HG03095 (cell line): ENCODE measurements around the gene PPP4C.
"Not testable (repeated sequence)": the region's sequence is repeated elsewhere in the genome, so short reads cannot be mapped to it uniquely, and the experiment has no call there.

Experiments
- ATAC-seq: cut with Tn5 transposase; IDR thresholded peaks from one replicate; pipeline ENCODE4 v1.9.1; 2021; ENCODE audit warnings: moderate library complexity; ENCODE audit not compliant: unreplicated experiment

The PPP4C gene

GRCh38 chr16:30095166-30096078, 19.6 kb downstream of the PPP4C start:
- ATAC-seq = no peak

GRCh38 chr16:30096105-30096861, 20.5 kb downstream of the PPP4C start, which contains the start of gene YPEL3:
Gene YPEL3 (minus strand): TSS chr16:30096213. CDS start chr16:30095482, 731 bp downstream.
- ATAC-seq = no peak

DNA sequence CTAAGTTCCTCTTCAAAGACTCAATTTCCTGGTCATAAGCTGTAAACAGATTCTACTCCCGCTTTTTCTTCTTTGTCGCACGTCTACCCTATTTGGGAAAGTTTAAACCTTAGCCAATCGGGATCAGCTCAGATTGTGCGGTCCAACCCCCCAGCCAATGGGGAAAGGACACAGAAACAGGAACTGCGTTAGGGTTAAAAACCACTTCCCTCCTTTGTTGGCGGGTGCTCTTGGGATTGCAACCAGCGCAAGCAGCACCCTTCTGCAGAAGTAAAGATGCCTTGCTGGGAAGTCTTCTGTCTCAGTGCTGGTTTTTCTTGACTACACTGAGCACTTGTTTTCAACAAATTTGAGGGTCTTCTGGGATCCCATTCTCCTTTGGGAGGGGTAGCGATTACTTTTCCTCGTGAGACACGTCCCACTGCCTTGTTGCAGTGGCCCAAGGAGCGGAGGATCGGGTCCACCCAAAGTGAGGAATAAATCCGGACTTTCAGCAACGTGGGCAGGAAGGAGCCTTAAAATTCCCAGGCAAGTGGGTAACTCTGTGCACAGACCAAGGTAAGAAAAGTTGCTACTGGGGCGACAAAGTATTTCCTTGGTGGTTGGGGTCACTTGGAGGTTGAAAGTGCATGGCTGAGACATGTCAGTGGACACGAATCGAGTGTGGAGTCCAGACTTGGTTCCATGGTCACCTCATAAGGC, 21.2 kb downstream of the PPP4C start:
- ATAC-seq = no peak

DNA sequence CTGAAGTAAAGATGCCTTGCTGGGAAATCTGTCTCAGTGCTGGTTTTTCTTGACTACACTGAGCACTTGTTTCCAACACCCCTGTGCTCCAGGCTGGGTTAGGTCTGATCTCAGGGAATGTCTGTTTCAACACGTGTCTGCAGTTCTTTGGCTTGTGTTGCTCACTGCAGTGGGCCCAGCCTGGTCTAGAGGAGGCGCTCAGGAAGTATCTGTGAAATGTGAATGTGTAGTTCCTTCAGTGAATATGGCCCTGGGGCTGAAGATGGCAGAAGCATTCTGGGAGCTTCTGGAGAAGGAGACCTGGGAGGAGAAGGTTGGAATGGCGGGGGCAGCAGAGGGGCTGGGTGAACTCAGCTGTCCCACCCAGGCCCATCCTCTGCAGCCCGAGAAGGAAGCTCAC, 28.3 kb downstream of the PPP4C start:
- no peak for ATAC-seq

GRCh38 chr16:30104492-30104891, 28.7 kb downstream of the PPP4C start:
- ATAC-seq = no peak

- ATAC-seq = no peak
Measured at GRCh38 chr16:30108059-30108850, 32.5 kb downstream of the PPP4C start.

DNA sequence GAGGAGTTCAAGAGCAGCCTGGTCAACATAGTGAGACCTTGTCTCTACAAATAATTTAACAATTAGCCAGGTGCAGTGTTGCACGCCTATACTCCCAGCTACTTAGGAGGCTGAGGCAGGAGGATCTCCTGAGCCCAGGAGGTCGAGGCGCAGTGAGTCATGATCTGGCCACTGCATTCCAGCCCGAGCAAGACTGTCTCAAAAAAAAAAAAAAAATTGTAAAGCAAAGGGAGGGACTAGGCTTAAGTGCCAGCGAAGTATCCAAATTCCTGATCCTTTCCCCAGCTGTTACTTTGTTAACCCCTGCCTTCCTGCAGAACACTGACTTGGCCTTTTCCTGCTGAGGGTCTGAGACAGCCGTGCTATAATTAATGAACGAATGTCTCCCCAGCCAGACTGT, 34.9 kb downstream of the PPP4C start:
- ATAC-seq = no peak

DNA sequence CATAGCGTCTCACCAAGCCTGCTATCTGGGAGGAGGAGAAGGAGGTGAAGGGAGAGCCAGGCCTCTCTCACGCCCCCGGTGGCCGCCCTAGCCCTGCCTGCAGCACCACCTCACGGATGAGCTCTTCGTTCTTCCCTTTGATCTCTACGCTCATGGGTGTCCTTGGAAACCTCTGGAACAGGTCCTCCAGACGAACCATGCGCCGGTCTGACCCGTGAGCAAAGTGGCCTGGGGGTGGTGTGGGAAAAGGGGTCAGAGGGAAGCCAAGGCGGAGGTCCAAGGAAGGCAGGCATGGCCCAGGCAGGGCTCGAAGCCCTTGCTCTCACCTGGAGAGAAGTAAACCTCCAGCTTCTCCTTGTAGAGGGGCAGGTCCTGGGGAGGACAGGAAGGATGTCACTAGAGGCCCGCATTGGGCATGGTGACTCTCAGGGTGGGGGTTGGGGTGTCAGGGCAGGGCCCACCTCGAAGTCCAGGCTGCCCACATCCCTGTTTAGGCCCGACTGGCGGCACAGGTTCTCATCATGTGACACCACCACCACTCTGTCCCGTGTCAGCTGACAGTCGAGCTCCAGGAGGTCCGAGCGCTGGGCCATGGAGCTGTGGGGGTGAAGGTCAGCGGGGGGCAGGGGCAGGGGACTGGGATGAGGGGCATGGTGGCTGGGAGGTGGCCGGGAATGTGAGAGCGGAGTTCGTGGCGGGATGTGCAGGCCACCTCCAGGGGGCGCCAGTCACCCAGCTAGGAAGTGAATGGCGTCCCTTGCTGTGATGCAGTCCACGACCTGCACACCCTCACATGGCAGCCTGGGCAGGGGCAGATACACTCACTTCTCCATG, 36.6 kb downstream of the PPP4C start:
- ATAC-seq = no peak

DNA sequence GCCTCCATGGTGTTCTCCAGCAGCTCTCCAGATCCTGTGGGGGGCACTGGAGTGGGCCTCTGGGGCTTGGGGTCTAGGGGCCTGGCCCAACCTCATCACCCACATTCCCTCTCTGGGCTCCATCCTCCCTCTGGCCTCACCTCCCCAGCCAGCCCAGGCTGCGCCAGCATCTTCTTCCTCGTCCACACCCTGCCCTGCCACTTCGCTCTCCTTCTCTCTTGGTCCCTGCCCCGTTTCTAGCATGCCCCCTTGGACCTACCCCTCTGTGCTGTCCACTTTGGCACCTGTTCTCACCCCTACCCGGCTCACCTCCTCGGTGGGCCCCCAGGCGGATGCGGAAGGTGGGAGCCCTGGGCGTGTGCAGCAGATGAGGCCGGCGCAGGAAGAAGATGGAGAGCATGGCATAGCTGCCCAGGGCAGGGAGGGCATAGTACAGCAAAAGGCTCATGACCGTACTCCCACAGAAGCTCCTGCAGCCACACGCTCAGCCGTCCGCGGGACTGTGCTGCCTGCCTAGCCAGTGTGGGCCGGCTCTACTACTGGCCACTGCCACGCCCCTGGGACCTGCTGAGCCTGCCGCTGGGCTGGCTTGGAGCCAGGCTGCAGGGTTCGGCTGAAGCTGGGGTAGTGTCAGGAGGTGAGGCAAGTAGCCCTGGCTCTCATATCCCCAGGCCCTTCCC, 37.4 kb downstream of the PPP4C start, which contains the start of gene GDPD3:
TSS of gene GDPD3 (minus strand) at position 507 of the 680 bp plus-strand sequence. CDS start at position 448, 59 bp downstream.
- ATAC-seq = no peak

DNA sequence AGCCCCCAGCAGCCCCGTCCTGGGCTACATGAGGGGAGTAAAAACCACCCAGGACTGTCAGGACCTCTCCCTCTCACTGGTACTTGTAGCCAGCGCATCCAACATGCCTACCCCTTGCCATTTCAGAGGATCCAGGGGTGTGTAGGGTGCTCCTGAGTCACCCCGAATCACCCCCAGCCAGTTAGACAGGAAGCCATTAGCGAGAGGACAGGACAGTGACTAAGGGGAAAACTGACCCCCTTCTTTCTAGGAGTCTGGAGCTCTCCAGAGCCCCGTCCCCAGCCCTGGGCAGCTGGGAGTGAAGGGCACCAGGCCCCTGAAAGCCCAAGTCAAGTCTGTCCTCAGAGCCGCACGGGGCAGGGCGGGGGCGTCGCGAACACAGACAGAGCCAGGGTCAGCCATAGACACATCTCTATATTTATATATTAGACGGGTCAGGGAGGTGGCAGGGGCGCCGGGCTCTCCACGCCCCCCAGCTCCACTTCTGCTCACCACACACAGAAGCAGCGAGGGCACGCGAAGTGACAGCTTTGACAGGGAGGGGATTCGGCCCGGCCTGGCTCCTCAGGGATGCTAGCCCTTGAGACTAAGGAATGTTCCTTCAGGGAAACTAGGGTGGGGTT, 38.0 kb downstream of the PPP4C start:
- no peak for ATAC-seq

DNA sequence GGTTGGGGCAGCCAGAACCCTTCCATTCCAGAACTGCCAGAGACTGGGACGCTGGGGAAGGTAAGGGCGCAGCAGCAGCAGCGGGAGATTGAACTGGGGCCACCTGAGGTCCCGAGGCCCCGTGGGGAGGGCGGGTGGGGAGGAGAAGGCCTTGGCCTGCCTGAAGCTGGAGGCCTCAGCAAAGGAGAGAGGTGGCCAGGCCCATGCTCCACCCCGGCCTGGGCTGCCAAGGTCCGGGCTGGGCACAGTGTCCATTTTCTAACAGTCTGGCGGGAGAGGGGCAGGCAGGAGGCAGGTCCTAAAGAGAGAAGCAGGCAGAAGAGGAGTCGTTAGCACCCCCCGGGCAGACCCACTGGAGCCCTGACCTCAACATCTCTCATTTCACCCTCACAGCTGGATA, 38.6 kb downstream of the PPP4C start:
- no peak for ATAC-seq

DNA sequence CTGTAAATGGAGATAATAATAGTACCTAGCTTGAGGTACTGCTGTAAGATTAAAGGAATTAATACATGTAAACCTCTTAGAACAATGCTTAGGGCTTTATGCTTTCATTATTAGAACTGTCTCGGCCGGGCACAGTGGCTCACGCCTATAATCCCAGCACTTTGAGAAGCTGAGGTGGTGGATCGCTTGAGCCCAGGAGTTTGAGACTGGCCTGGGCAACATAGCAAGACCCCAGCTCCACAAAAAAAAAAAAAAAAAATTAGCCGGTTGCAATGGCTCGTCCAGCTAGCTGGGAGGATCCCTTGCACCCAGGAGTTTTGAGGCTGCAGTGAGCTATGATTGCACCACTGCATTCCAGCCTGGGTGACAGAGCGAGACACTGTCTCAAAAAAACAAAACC, 39.0 kb downstream of the PPP4C start:
- not testable (repeated sequence) for ATAC-seq

GRCh38 chr16:30115238-30115637, 39.4 kb downstream of the PPP4C start:
- no peak for ATAC-seq

DNA sequence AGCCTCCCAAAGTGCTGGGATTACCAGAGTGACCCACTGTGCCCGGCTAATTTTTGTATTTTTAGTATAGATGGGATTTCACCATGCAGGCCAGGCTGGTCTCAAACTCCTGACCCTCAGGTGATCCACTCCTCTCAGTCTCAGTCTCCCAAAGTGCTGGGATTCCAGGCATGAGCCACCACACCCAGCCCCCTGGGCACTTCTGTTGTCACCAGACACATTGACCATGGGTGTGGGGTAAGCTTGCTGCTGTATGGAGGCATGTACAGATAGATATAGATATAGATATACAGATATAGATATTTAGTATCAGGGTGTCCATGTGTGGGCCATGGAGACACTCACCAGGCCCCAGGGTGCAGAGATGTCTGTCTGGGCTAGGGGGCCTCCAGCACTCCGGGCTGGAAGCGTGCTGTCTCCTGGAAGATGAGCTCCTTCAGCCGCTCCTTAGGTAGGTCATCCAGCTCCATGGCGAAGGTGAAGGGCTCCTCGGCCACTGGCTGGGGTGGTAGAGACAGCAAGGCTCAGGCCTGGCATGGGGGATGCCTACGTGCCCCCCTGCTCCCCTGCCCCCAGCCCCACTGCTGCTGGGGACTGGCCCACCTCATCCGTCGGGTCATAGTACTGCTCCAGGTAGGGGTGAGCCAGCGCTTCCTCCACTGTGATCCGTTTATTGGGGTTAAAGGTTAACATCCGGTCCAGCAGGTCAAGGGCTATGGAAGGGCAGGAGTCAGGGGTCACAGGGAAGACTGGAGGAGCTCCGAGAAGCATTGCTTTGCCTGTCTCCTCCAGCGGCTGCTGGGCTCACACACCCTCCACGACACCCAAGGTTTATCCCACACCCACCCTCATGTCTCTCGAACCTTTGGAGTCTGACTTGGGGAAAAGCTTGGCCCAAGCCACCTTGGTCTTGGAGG, 40.8 kb downstream of the PPP4C start:
- no peak for ATAC-seq

DNA sequence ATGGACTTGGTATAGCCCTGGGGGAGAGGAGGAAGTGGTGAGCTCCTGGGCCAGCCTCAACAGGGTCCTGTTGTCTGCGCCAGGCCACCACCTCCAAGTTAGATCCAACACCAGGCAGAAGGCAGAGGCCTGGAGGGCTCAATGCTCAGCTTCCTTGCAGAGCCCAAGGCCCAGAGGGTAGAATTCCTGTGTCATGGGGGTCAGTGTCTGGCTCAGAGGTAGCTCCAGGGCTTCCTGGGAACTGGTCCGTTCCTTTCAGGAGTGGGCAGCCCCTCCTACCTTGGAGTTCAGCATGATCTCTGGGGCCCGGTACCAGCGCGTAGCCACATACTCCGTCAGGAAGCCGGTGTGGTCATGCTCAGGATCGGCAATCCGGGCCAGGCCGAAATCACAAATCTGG, 42.0 kb downstream of the PPP4C start:
- ATAC-seq = no peak

DNA sequence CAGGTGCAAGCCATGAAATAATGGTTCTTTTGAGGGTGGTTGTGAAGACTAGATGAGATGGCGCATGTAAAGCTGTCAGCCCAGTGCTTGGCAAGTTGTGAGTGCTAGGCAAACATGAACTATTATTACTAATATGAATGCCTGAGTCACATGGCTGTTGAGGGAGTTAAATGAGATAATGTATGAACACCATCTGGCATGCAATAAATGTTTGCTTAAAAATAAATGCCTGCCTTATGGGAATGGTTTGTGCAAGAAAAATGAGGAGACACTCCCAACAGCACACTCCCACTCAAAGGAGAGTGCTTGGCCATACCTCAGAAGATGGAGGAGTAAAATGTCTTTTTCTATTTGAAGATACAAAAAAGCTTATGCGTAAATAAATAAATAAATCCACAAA, 43.6 kb downstream of the PPP4C start:
- ATAC-seq = no peak

- no peak for ATAC-seq
Measured at GRCh38 chr16:30120340-30121105, 44.7 kb downstream of the PPP4C start.
